OCI-LY3 (cell line): ENCODE data around the gene GSG1L.

Source experiments
- EZH2phosphoT487 ChIP-seq: fragments of 200-600 bp; shearing (Covaris generic); IDR thresholded peaks from 2 replicates; pipeline ENCODE4 v1.6.1; 2018; ENCODE audit warnings: antibody characterized with exemption, mixed run types, low read depth
- TF ChIP-seq, protein P1 (sequence below): fragments of 200-600, 300-600 bp; sonication (generic); IDR thresholded peaks from 2 replicates; pipeline ENCODE4 v1.5.1; 2014; ENCODE audit warnings: antibody characterized with exemption, low read length, low read depth

DNA sequence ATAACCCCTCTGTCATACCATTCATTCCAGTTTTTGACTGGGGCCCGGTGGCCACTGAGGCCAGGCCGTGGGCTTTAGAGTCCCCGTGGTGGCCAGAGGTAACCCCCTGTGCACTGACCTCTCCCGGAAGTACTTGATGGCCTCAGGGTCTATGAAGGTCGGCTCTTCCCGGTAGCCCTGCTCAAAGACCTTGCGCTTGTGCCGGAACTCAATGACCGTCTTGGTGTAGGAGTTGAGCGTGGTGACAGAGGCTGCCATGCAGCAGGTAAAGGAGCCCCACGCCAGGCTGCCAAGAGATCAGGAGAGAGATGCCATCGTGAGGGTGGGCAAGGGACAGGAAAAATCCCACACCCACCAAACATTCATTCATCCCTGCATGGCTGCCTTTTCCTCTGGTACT, 234.8 kb downstream of the GSG1L start:
- TF ChIP-seq, protein P1, sequence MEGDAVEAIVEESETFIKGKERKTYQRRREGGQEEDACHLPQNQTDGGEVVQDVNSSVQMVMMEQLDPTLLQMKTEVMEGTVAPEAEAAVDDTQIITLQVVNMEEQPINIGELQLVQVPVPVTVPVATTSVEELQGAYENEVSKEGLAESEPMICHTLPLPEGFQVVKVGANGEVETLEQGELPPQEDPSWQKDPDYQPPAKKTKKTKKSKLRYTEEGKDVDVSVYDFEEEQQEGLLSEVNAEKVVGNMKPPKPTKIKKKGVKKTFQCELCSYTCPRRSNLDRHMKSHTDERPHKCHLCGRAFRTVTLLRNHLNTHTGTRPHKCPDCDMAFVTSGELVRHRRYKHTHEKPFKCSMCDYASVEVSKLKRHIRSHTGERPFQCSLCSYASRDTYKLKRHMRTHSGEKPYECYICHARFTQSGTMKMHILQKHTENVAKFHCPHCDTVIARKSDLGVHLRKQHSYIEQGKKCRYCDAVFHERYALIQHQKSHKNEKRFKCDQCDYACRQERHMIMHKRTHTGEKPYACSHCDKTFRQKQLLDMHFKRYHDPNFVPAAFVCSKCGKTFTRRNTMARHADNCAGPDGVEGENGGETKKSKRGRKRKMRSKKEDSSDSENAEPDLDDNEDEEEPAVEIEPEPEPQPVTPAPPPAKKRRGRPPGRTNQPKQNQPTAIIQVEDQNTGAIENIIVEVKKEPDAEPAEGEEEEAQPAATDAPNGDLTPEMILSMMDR: no peak
- no peak for TF ChIP-seq EZH2phosphoT487
